ENCODE results near the gene PROX2. TPM values are rescaled to one million over a fixed set of nuclear protein-coding genes. Genes with fewer than 3 reads are reported as not detected.

The PROX2 gene
- polyA plus RNA-seq, 4 donors, result 0.44 to 1.1 (median 0.68) TPM

DNA sequence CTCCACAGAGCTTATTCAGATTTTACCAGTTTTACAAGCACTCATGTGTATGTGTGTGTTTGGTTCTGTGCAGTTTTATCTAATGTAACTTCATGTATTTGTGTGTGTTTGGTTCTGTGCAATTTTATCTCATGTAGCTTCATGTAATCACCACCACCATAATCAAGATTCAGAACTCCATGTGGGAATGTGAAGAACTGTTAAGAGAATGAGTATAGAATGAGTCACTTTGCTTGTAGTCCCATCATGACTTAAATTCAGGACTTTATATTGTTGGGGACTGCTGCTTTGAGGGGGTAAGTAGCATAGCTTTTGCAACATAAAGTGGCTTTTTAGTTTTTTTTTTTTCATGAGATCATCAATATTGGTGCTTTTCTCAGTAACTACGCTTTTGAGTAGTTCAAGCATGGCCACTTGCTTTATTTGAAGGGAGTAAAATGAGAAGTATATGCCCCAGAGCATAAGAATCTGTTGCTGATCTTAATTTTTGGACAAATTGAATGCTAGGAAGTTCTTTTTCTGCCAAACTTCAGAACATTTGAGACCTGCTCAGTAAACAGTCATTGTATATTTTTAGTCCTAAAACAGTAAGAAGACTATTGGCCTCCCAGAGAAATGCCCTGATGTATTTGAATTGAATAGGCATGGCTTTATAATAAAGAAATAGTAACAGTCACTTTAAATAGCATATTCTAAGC is 28.8 kb downstream of the PROX2 start:
- DNase-seq (ENCODE audit: low read depth in 4 of 4, low spot score in 3 of 4), result no peak

DNA sequence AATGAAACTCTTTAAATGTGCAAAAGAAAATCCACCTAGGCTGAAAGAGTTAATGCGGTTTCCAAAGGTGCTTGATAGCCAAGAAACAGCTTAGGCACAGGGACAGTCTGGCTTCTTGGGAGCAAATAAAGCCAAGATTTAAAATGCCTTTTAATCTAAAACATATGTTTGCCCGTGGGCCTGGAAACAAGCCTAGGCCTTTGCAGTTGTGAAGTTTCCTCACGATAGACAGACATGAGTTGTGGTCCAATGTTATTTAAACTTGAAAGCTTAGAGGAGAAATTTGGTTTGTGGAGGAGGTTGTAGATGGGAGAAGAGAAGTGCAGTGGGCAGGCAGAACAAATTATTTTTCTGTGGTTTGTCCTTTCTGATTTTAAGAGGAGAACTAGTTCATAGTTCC is 29.8 kb downstream of the PROX2 start:
- no peak for DNase-seq (ENCODE audit: low read depth in 4 of 4, low spot score in 3 of 4)

DNA sequence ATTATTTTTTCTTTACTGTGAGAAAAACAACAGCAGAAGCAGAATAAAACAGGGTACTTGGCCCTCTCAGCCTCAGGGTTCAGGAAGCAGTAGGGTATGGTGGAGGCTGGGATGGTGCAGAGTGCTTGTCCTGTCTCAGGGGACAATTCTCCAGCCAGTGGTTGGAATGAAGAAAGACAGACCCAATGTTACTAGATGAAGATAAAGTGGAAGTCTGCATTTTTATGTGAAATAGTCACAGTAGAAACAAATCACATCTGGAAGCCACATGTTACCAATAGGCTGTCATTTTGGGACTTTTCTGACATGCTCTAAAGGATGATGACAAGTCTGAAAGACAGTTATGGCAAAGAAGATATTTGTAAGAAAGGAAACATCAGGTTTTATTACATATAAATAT is 32.3 kb downstream of the PROX2 start:
- no peak for DNase-seq (ENCODE audit: low read depth in 4 of 4, low spot score in 3 of 4)

DNA sequence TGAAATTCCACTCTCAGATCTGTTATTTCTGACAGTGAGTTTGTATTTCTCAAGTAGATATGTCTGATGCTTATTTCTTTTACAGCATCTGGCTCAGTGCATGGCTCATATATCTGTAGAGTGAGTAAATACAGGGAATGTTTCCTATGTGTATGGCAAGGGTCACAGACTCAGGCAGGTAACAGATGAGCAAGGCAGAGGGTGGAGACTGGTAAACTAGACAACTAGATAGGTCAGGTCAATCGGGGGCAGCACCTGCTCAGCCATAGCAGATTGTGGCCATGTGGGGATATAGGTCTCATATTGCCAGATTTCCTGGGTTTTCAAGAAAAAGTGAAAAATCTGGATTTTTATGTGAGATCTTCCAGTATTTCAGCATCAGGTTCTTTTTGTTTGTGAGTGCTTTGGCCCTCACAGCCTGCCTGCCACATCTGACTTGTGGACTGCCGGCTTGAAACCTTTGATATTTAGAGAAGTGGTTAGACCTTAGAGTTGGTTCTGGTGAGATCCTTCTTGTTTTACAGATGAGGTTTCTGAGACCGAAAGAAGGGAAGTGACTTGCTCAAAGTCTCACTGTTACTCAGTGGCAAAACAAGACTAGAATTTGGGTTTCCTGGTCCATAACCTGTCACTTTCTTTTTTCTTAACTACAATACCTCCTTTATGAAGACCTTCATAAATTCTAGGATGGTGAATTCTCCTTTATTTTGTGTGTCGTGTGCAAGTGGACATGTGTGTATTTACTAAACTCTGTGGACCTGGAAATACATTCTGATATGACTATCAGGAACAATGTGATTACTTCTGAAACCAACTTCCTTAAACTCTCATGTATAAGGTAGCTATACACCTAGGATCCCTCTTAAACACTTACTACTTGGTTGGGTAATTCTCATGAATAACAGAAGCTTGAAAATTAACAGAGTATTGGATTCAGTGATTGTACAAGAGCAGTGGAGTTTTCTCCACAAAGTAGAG is 34.4 kb downstream of the PROX2 start:
- no peak for DNase-seq (ENCODE audit: low read depth in 4 of 4, low spot score in 3 of 4)

- DNase-seq (ENCODE audit: low read depth in 4 of 4, low spot score in 3 of 4), result no peak
These were observed 35.3 kb downstream of the PROX2 start for GRCh38 chr14:74840603-74841030.

DNA sequence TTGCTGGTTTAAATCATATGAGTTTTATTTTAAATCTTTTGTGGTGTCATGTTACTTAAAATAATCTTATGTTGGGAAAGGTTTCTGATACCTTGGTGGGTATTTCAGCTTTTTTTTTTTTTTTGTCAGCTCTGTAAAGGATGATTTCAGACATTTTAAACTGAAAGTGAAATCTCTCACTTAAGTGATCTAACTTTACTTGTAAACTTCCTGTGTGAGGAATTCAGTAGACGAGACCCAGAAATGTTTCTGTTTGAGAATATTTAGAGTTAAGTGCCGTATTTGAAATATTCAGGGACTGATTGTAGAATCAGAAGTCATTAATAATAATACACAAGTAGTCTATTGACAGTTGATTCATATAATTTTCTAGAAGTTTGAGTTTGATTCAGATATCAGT is 37.8 kb downstream of the PROX2 start:
- DNase-seq (ENCODE audit: low read depth in 4 of 4, low spot score in 3 of 4), result no peak

GRCh38 chr14:74836251-74836960 is 39.5 kb downstream of the PROX2 start:
- no peak for DNase-seq (ENCODE audit: low read depth in 4 of 4, low spot score in 3 of 4)

- DNase-seq (ENCODE audit: low read depth in 4 of 4, low spot score in 3 of 4), result no peak
These were observed 40.2 kb downstream of the PROX2 start for GRCh38 chr14:74835645-74836250.

GRCh38 chr14:74834692-74835392 is 41.1 kb downstream of the PROX2 start:
- DNase-seq (ENCODE audit: low read depth in 4 of 4, low spot score in 3 of 4), result no peak

DNA sequence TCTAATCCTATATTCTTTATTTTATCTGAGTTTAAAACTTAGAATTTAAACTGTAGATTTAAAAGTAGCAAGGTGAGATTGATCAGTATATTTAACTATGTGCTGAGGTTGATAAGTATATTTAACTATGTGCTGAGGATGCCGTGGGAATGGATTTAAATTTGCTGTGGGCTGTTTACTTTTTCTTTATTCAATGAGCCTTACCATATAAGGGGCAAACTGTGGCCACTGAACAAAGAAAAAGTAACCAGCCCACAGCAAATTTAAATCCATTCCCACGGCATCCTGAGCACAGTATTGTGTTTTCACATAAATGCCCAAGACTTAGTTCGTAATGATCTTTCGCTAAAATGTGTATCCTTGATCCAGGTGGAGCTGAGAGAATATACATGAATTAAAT is 43.1 kb downstream of the PROX2 start:
- no peak for DNase-seq (ENCODE audit: low read depth in 4 of 4, low spot score in 3 of 4)

DNA sequence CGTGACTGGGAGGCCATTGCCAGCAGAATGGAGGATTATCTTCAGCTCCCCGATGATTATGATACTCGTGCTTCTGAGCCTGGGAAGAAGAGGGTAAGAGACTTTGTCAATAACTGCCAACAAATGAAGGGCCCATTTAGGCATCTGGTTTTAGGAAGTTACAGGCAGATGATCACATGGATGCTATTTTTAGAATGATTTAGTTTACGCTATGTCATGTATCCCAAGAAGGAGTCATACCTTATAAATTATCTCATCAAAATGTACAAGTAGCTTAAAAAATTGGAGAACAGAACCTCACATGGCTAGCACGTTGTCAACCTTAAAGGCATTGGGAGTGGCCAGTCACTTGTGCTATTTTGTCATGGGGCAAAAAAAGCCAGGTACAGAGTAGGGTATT is 46.7 kb downstream of the PROX2 start:
- DNase-seq (ENCODE audit: low read depth in 4 of 4, low spot score in 3 of 4), result no peak

GRCh38 chr14:74826574-74826973 is 49.4 kb downstream of the PROX2 start:
- DNase-seq (ENCODE audit: low read depth in 4 of 4, low spot score in 3 of 4), result no peak

Other genes starting within 250 kb of the PROX2 start
- gene AREL1, start 163.1 kb downstream of the PROX2 start, polyA plus RNA-seq (ENCODE audit: insufficient read length in 4 of 4), result 10 to 100 TPM; 32.7 to 40.1 (median 37.6) TPM
- gene FCF1, start 163.0 kb downstream of the PROX2 start, polyA plus RNA-seq (ENCODE audit: insufficient read length in 4 of 4), result 10 to 100 TPM; 52.9 to 65.3 (median 62.8) TPM
- 100 to 1,000 TPM in 1 of 4 donors, 10 to 100 TPM in 3; 80.8 to 110 (median 87.8) TPM for gene YLPM1, start 112.8 kb downstream of the PROX2 start, polyA plus RNA-seq (ENCODE audit: insufficient read length in 4 of 4)
- 100 to 1,000 TPM; 114 to 130 (median 118) TPM for gene DLST, start 5.8 kb upstream of the PROX2 start, polyA plus RNA-seq (ENCODE audit: insufficient read length in 4 of 4)
- 1 to 10 TPM; 1.2 to 2.0 (median 1.6) TPM for gene RPS6KL1, start 47.1 kb upstream of the PROX2 start, polyA plus RNA-seq (ENCODE audit: insufficient read length in 4 of 4)
- 10 to 100 TPM in 1 of 4 donors, 1 to 10 TPM in 3; 8.4 to 12.7 (median 9.3) TPM for gene PGF, start 79.5 kb upstream of the PROX2 start, polyA plus RNA-seq (ENCODE audit: insufficient read length in 4 of 4)
- 10 to 100 TPM; 63.6 to 66.6 (median 64.0) TPM for gene EIF2B2, start 126.8 kb upstream of the PROX2 start, polyA plus RNA-seq (ENCODE audit: insufficient read length in 4 of 4)
- 10 to 100 TPM; 30.8 to 36.8 (median 35.0) TPM for gene MLH3, start 175.3 kb upstream of the PROX2 start, polyA plus RNA-seq (ENCODE audit: insufficient read length in 4 of 4)
- gene ACYP1, start 187.9 kb upstream of the PROX2 start, polyA plus RNA-seq (ENCODE audit: insufficient read length in 4 of 4), result 10 to 100 TPM; 25.6 to 38.1 (median 29.1) TPM
- gene ZC2HC1C, start 193.5 kb upstream of the PROX2 start, polyA plus RNA-seq (ENCODE audit: insufficient read length in 4 of 4), result 1 to 10 TPM; 7.1 to 8.2 (median 7.6) TPM

All from right renal pelvis (tissue), 4 donors.